ENCODE data around the gene OLFM1.
"Not testable (repeated sequence)": the region's sequence is repeated elsewhere in the genome, so short reads cannot be mapped to it uniquely, and the experiment has no call there.

Gene OLFM1

DNA sequence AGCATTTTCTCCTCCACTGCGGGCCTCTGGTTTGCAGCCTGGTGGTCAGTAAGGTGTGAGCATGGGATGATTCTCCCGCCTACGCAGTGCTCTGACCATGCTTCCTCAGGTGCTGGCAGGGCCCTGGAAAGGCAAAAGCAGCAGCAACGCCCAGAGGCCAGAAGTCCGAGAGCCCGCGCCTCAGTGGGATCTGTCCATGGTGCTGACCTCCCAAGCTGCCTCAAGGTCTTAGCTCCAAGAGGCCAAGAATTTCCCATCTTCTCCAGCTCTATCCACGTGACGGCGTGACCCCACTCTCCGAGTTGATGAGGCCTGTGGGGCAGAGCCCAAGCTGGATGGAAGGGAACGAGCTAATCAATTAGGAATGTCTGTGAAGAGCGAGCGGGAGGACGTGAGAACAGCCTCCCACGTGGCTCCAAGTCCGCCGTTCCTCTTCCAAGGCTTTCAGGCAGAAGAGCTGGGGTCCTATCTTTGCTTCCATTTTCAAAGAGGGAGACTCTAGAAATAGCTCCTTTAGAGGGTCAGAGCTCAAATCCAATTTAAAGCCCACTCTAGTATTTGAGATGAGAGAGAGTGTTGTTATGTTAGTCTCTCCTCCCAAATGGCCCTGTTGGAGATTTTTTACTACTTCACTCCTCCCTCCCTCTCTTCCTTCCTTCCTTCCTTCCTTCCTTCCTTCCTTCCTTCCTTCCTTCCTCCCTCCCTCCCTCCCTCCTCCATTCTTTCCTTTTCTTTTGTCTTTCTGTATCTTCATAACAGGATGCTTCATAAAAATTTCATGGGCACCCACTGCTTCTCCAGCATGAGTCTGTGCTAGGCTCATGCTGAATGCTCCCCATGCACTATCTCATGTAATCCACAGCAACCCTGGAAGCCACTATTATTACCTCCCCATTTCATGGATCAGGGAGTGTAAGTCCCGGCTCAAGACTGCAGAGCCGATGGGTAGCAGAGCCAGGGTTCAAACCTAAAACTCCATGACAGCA, 69.3 kb downstream of the OLFM1 start:
- no peak for DNase-seq

GRCh38 chr9:135157856-135158563, 70.5 kb downstream of the OLFM1 start:
- no peak for DNase-seq

DNA sequence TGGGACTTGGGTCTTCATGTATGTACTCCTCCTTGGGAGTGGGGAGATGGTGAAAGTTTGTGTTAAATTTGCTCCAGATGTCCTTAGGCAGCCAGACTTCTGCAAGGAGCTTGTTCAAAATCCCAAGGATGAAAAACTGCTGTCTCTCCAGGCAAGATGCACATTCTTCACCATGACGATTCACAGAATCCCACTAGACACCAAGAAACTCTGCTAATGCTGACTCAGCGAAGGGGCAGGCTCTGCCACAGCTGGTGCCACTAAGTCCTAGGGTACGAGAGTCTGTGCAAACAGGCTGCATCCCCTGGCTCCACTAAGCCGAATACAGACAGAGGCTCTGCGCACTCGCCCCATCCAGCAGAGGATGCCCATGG, 71.1 kb downstream of the OLFM1 start:
- no peak for DNase-seq

DNA sequence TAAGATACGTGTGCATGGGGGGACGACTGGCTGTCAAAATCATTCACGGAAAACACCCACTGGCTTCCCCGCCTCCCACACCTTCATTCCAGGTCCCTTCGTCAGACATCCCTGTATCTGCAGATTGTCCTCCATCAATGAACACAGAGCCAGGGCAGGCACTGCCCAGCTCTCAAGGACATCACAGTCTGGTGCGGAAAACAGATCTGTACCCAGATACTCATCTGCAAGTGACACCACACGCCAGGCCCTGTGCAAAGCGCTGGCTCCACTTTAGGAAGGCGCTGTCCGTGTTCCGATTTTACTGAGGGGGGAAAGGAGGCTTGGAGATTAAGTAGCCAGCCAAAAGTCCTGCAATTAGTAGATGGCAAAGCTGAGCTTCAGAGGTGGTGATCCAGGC, 72.3 kb downstream of the OLFM1 start:
- no peak for DNase-seq

GRCh38 chr9:135160862-135161261, 73.4 kb downstream of the OLFM1 start:
- no peak for DNase-seq

DNA sequence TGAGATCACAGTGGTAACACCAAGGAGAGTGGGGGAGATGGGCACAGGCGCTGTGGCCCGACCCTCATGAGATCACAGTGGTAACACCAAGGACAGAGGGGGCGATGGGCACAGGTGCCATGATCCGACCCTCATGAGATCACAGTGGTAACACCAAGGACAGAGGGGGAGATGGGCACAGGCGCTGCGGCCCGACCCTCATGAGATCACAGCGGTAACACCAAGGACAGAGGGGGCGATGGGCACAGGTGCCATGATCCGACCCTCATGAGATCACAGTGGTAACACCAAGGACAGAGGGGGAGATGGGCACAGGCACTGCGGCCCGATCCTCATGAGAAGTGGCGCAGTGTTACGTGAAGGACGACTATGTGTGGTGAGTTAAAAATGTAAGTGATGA, 75.1 kb downstream of the OLFM1 start:
- not testable (repeated sequence) for DNase-seq

GRCh38 chr9:135163023-135163780, 75.7 kb downstream of the OLFM1 start:
- DNase-seq = no peak

GRCh38 chr9:135164036-135164435, 76.6 kb downstream of the OLFM1 start:
- DNase-seq = no peak

DNA sequence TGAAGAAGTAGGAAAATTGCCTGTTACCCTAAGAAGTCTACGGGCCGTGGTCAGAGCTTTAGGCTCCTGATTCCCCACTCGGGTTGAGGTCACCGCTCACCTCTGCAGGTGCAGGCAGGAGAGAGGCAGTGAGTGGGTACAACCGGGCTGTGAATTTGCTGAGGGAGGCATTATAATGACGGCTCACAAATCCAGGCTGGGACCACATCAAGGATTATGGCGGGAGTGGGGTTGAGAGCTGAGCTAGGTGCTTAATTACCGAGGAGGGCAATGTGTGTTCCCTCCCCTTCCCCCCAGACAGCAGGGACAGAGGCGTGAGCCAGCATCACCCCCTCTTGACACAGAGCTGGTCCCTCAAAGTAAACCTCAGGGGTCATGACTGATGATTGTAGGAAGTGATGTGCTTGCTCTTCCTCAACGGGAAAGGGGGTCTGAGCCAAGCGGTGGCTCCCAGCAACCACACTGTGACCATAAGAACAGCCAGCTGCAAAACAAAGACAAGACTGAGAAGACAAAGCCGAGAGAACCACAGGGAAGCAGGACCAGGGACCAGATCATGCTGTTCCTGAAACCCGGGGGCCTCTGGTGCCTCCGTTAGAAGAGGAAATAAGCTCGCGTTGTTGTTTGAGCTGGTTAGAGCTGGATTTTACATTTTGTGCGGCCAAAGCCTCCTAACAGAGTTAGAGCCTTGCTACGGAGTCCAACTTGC, 77.7 kb downstream of the OLFM1 start:
- no peak for DNase-seq

- DNase-seq = no peak
These were observed 78.5 kb downstream of the OLFM1 start for GRCh38 chr9:135165756-135166519.

DNA sequence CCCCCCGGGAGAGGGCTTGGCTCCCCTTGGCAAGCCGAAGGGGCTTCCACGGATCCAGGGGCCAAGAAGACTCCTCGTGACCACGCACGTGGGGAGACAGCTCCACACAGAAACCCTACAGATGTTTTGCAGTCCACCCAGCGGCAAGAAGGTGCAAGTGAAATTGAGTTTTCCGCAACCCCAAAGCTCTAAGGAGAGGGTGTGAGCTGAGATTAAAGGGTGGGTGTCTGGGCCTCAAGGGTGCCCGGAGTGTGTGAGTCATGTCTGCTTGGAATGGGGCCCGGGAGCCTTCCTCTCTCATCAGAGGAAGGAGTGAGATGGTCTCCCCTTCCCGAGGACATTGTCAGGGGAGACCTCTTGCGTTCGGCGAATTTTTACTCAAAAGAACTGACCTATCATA, 79.1 kb downstream of the OLFM1 start:
- DNase-seq = no peak

GRCh38 chr9:135167356-135167755, 79.9 kb downstream of the OLFM1 start:
- DNase-seq = no peak

GRCh38 chr9:135167849-135168655, 80.6 kb downstream of the OLFM1 start:
- DNase-seq = no peak

DNA sequence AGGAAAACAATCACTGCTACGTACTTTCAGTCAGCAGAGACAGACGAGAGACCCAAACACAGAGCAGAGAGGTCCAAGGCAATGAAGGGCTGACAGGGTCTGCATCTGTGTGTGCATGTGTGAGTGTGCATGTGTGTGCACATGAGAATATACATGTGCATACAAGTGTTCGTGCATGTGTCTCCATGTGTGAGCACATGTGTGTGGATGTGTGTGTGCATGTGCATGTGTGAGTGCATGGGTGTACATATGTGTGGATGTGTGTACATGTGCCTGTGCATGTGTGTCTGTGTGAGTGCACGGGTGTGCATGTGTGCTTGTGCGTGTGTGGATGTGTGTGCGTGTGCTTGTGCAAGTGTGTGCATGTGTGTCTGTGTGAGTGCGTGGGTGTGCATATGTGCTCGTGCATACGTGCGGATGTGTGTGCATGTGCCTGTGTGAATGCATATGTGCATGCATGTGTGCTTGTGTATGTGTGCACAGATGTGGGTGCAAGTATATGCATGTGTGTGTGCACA, 82.3 kb downstream of the OLFM1 start:
- DNase-seq = no peak

GRCh38 chr9:135170535-135170934, 83.1 kb downstream of the OLFM1 start:
- DNase-seq = no peak
